Measurements from ENCODE around the gene SLC39A11. TPM values are rescaled to one million over a fixed set of nuclear protein-coding genes. Genes with fewer than 3 reads are reported as not detected.

The SLC39A11 gene
- polyA plus RNA-seq, 1 of the 3 experiments (the other 2 are of a cell fraction): 23.5 TPM

DNA sequence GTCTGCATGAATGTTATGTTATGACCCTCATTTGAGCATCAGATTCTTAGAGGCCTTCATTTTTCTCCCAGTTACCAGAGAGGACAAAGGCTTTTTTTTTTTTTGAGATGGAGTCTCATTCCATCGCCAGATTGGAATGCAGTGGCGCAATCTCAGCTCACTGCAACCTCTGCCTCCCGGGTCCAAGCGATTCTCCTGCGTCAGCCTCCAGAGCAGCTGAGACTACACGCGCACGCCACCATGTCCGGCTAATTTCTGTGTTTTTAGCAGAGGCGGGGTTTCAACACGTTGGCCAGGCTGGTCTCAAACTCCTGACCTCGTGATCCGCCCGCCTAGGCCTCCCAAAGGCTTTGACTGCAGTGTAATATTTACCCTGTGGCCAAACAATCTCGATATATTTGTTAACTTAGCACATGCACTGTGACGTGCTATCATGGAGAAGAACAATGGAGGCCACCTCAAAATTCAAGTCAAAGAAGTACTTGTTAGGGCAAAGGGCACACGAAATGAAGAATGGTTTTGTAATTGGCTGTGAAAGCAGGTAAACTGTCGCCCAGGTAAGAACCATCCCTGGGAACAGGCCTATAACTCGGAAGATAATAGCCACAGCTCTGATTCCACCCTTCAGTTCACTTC is 303.4 kb downstream of the SLC39A11 start:
- CTCF ChIA-PET: interaction anchor here (1.0 kb wide), 1 partner anchor 63 kb away, joined by 3 read pairs; no protein-coding TSS in a partner anchor
- Histone ChIP-seq H3K36me3 (replicated peaks in 1 of 2; ENCODE audit: control insufficient read depth in 1 of 2, insufficient read depth in 2 of 2, low read length in 1 of 2) (no peaks in the 10 kb centered on the region), H3K79me2 (ENCODE audit: insufficient read depth) (no peaks in the 10 kb centered on the region), H3K4me2 (no peak overlapping the region), H3K27me3 (ENCODE audit: insufficient read depth) (no peaks in the 10 kb centered on the region), H3K9me3 (no peaks in the 10 kb centered on the region), H2AFZ (ENCODE audit: low read depth) (no peak overlapping the region), H3F3A (replicated peaks; ENCODE audit: insufficient read depth) (no peaks in the 10 kb centered on the region), H3K4me1 (ENCODE audit: control insufficient read depth in 1 of 2, insufficient read depth in 2 of 2, low read depth in 1 of 2, low read length in 1 of 2) (peaks cover 0 to 14% of the 10 kb centered on the region in 2 experiments; a peak in 2 of 4 replicates), H3K27ac (ENCODE audit: low read depth in 2 of 2, low read length in 1 of 2) (no peak overlapping the region), H3K4me3 (ENCODE audit: low read depth in 2 of 2, low read length in 1 of 2) (no peak overlapping the region), H3K9ac (no peak overlapping the region), H3K9me2 (no peaks in the 10 kb centered on the region), H4K20me1 (ENCODE audit: insufficient read depth) (no peaks in the 10 kb centered on the region)
- no peak for DNase-seq
- POLR2A ChIA-PET: no interaction called here
- no peak for TF ChIP-seq RFX5 (IDR thresholded peaks at IDR 0.05; ENCODE audit: low read length)
- TF ChIP-seq SMC3 (IDR thresholded peaks at IDR 0.05; ENCODE audit: low read depth, low read length): no peak
- no peak for TF ChIP-seq SIN3A (IDR thresholded peaks at IDR 0.05; ENCODE audit: borderline replicate concordance, low read depth, low read length)
- TF ChIP-seq TAF1 (IDR thresholded peaks at IDR 0.05; ENCODE audit: borderline replicate concordance, low read depth, low read length): no peak
- no peak for TF ChIP-seq CHD2 (IDR thresholded peaks at IDR 0.05; ENCODE audit: low read length, partially characterized antibody)
- TF ChIP-seq RAD21 (IDR thresholded peaks at IDR 0.05; ENCODE audit: low read length): no peak
- 89% methylated on average over 19 of the region's 19 CpGs for WGBS (ENCODE audit: low lambda C conversion rate)

DNA sequence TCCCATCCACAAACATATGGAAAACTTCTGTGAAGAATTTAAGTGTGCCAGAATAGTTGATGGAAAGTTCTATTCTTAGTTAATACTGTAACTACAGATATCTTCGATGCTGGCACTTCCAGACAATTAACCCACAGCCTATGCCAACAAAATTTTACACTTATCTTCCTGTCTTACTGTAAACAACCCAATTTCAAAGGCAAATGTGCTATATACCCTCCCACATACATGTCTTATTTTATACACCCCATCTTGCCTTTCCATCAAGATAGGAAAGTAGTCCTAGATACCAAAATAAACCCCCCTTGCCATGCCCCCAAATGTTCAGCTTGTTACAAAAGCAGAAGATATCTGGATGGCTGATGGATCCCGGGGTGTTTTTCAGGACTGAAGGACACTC is 306.3 kb downstream of the SLC39A11 start:
- H3K9me2 ChIP-seq: no peaks in the 10 kb centered on the region
- peaks cover 0 to 6% of the 10 kb centered on the region in 2 experiments; a peak in 1 of 4 replicates for H3K4me1 ChIP-seq (ENCODE audit: control insufficient read depth in 1 of 2, insufficient read depth in 2 of 2, low read depth in 1 of 2, low read length in 1 of 2)
- H3K27ac ChIP-seq (ENCODE audit: low read depth in 2 of 2, low read length in 1 of 2): no peak overlapping the region
- CTCF ChIA-PET: interaction anchor here (0.7 to 1.5 kb wide), 5 partner anchors 8 to 200 kb away, joined by 3 to 5 read pairs (median 3); no protein-coding TSS in a partner anchor
- H3K4me2 ChIP-seq: no peak overlapping the region
- no peaks in the 10 kb centered on the region for H3F3A ChIP-seq (replicated peaks; ENCODE audit: insufficient read depth)
- H2AFZ ChIP-seq (ENCODE audit: low read depth): no peak overlapping the region
- DNase-seq: no peak
- 60% methylated on average over 2 of the region's 2 CpGs for WGBS (ENCODE audit: low lambda C conversion rate)
- no peak overlapping the region for H3K9ac ChIP-seq
- H4K20me1 ChIP-seq (ENCODE audit: insufficient read depth): no peaks in the 10 kb centered on the region
- no peaks in the 10 kb centered on the region for H3K79me2 ChIP-seq (ENCODE audit: insufficient read depth)
- H3K9me3 ChIP-seq: no peaks in the 10 kb centered on the region
- TF ChIP-seq NRF1 (IDR thresholded peaks at IDR 0.05; ENCODE audit: low read depth, low read length) (no peak), GABPA (IDR thresholded peaks at IDR 0.05; ENCODE audit: low read depth) (no peak), POLR2AphosphoS5 (IDR thresholded peaks at IDR 0.05; ENCODE audit: low read depth, low read length) (no peak)
- TF ChIP-seq, protein P1, sequence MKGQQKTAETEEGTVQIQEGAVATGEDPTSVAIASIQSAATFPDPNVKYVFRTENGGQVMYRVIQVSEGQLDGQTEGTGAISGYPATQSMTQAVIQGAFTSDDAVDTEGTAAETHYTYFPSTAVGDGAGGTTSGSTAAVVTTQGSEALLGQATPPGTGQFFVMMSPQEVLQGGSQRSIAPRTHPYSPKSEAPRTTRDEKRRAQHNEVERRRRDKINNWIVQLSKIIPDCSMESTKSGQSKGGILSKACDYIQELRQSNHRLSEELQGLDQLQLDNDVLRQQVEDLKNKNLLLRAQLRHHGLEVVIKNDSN (IDR thresholded peaks at IDR 0.05; ENCODE audit: borderline replicate concordance, low read depth): no peak
- TF ChIP-seq, protein P2, sequence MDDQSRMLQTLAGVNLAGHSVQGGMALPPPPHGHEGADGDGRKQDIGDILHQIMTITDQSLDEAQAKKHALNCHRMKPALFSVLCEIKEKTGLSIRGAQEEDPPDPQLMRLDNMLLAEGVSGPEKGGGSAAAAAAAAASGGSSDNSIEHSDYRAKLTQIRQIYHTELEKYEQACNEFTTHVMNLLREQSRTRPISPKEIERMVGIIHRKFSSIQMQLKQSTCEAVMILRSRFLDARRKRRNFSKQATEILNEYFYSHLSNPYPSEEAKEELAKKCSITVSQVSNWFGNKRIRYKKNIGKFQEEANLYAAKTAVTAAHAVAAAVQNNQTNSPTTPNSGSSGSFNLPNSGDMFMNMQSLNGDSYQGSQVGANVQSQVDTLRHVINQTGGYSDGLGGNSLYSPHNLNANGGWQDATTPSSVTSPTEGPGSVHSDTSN (IDR thresholded peaks at IDR 0.05): no peak
- TF ChIP-seq, protein P3, sequence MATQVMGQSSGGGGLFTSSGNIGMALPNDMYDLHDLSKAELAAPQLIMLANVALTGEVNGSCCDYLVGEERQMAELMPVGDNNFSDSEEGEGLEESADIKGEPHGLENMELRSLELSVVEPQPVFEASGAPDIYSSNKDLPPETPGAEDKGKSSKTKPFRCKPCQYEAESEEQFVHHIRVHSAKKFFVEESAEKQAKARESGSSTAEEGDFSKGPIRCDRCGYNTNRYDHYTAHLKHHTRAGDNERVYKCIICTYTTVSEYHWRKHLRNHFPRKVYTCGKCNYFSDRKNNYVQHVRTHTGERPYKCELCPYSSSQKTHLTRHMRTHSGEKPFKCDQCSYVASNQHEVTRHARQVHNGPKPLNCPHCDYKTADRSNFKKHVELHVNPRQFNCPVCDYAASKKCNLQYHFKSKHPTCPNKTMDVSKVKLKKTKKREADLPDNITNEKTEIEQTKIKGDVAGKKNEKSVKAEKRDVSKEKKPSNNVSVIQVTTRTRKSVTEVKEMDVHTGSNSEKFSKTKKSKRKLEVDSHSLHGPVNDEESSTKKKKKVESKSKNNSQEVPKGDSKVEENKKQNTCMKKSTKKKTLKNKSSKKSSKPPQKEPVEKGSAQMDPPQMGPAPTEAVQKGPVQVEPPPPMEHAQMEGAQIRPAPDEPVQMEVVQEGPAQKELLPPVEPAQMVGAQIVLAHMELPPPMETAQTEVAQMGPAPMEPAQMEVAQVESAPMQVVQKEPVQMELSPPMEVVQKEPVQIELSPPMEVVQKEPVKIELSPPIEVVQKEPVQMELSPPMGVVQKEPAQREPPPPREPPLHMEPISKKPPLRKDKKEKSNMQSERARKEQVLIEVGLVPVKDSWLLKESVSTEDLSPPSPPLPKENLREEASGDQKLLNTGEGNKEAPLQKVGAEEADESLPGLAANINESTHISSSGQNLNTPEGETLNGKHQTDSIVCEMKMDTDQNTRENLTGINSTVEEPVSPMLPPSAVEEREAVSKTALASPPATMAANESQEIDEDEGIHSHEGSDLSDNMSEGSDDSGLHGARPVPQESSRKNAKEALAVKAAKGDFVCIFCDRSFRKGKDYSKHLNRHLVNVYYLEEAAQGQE (IDR thresholded peaks at IDR 0.05; ENCODE audit: low read depth, low read length): no peak
- TF ChIP-seq, protein P4, sequence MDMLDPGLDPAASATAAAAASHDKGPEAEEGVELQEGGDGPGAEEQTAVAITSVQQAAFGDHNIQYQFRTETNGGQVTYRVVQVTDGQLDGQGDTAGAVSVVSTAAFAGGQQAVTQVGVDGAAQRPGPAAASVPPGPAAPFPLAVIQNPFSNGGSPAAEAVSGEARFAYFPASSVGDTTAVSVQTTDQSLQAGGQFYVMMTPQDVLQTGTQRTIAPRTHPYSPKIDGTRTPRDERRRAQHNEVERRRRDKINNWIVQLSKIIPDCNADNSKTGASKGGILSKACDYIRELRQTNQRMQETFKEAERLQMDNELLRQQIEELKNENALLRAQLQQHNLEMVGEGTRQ (IDR thresholded peaks at IDR 0.05; ENCODE audit: borderline replicate concordance, low read depth, low read length): no peak
- POLR2A ChIA-PET: no interaction called here
- no peaks in the 10 kb centered on the region for H3K36me3 ChIP-seq (replicated peaks in 1 of 2; ENCODE audit: control insufficient read depth in 1 of 2, insufficient read depth in 2 of 2, low read length in 1 of 2)
- H3K27me3 ChIP-seq (ENCODE audit: insufficient read depth): no peaks in the 10 kb centered on the region
- no peak overlapping the region for H3K4me3 ChIP-seq (ENCODE audit: low read depth in 2 of 2, low read length in 1 of 2)
